ENCODE results near the gene PAK5.

- TF ChIP-seq CTCF (conservative IDR thresholded peaks at IDR 0.05; ENCODE audit: low read depth, low read length) (no peak), EZH2 (IDR thresholded peaks at IDR 0.05; ENCODE audit: low read length, unreplicated experiment) (no peak), EZH2phosphoT487 (IDR thresholded peaks at IDR 0.05; ENCODE audit: borderline replicate concordance, low read length) (no peak)
Observed at GRCh38 chr20:9646375-9646774, 192.5 kb downstream of the PAK5 start.

All from PC-3 (cell line).